Activated T-helper 1 cell treated with anti-CD3 and anti-CD28 coated beads, Interleukin-12 subunit alpha, Interleukin-12 subunit beta, Interleukin-2, Interleukin-4 antibody, amounts not matched to agents 30 ng/mL and 10 ng/mL and 1 ng/mL, durations not matched to agents 14 hours and 24 hours and 36 hours (primary cell): ENCODE measurements around the gene CCDC17. TPM values are rescaled to one million over a fixed set of nuclear protein-coding genes. Genes with fewer than 3 reads are reported as not detected.
"Not testable (repeated sequence)": the region's sequence is repeated elsewhere in the genome, so short reads cannot be mapped to it uniquely, and the experiment has no call there.

Source experiments
- DNase-seq: peaks from one replicate; pipeline ENCODE4 v3.0.0; 2021; ENCODE audit warnings: low spot score
- H3K27ac Mint-ChIP-seq: one replicate; pipeline ENCODE4 v1.8.0; 2021; ENCODE audit warnings: mild to moderate bottlenecking, mixed read lengths
- H3K27me3 Mint-ChIP-seq: one replicate; pipeline ENCODE4 v1.8.0; 2022; ENCODE audit warnings: mild to moderate bottlenecking, moderate library complexity, mixed read lengths; ENCODE audit not compliant: insufficient read depth
- H3K36me3 Mint-ChIP-seq: one replicate; pipeline ENCODE4 v1.8.0; 2021; ENCODE audit warnings: low read depth, mixed read lengths
- H3K4me1 Mint-ChIP-seq: one replicate; pipeline ENCODE4 v1.8.0; 2021; ENCODE audit warnings: low read depth, mixed read lengths
- H3K4me3 Mint-ChIP-seq: one replicate; pipeline ENCODE4 v1.8.0; 2021; ENCODE audit warnings: mild to moderate bottlenecking, moderate library complexity, mixed read lengths
- H3K9me3 Mint-ChIP-seq: one replicate; pipeline ENCODE4 v1.8.0; 2021; ENCODE audit warnings: mixed read lengths
- intact Hi-C: fragments of 100-400 bp; cut with micrococcal nuclease; formaldehyde crosslinking; loops from one replicate; pipeline ENCODE4 v1.15.1; 2024
- total RNA-seq: library from RNA; stranded (reverse); gene quantifications from 2 replicates; pipeline ENCODE4 v1.2.3, GENCODE V29; 2022

Gene CCDC17
- total RNA-seq, 1 donor from 2014 or later = 2.8 TPM

GRCh38 chr1:45617618-45618017 lies 6.2 kb downstream of the CCDC17 start:
- no peak for DNase-seq
- Mint-ChIP-seq H3K36me3 (peaks cover 41% of the 10 kb centered on the region), H3K4me3 (no peak overlapping the region), H3K9me3 (no peaks in the 10 kb centered on the region), H3K27ac (no peak overlapping the region), H3K4me1 (peaks cover 4% of the 10 kb centered on the region), H3K27me3 (no peaks in the 10 kb centered on the region)
- intact Hi-C loops = no loop called here

- Mint-ChIP-seq H3K36me3 (peaks cover 47% of the 10 kb centered on the region), H3K4me3 (no peak overlapping the region)
Measured at GRCh38 chr1:45615885-45616284, 8.0 kb downstream of the CCDC17 start.

GRCh38 chr1:45612941-45613579 lies 10.8 kb downstream of the CCDC17 start:
- Mint-ChIP-seq H3K4me3 (no peak overlapping the region), H3K36me3 (peaks cover 58% of the 10 kb centered on the region), H3K27me3 (no peaks in the 10 kb centered on the region), H3K9me3 (no peaks in the 10 kb centered on the region), H3K4me1 (peaks cover 8% of the 10 kb centered on the region), H3K27ac (no peak overlapping the region)
- intact Hi-C loops = no loop called here
- DNase-seq = no peak

More at GRCh38 chr1:45615885-45616284, 8.0 kb downstream of the CCDC17 start:
- DNase-seq = no peak
- H3K27me3 Mint-ChIP-seq = no peaks in the 10 kb centered on the region
- no peak overlapping the region for H3K27ac Mint-ChIP-seq
- no peaks in the 10 kb centered on the region for H3K9me3 Mint-ChIP-seq
- H3K4me1 Mint-ChIP-seq = peaks cover 4% of the 10 kb centered on the region
- intact Hi-C loops = no loop called here

- Mint-ChIP-seq H3K4me1 (peaks cover 28% of the 10 kb centered on the region), H3K27me3 (no peaks in the 10 kb centered on the region), H3K9me3 (no peaks in the 10 kb centered on the region), H3K4me3 (no peak overlapping the region), H3K36me3 (peaks cover 68% of the 10 kb centered on the region), H3K27ac (no peak overlapping the region)
- intact Hi-C loops = no loop called here
- no peak for DNase-seq
Measured at GRCh38 chr1:45610589-45611226, 13.1 kb downstream of the CCDC17 start.

- intact Hi-C loops = no loop called here
- DNase-seq = no peak
- Mint-ChIP-seq H3K4me1 (peaks cover 33% of the 10 kb centered on the region), H3K36me3 (peaks cover 59% of the 10 kb centered on the region), H3K27ac (peak overlapping the region; percentile 5), H3K9me3 (no peaks in the 10 kb centered on the region), H3K27me3 (no peaks in the 10 kb centered on the region), H3K4me3 (no peak overlapping the region)
Measured at GRCh38 chr1:45608175-45609156, 15.4 kb downstream of the CCDC17 start.

- peaks cover 54% of the 10 kb centered on the region for H3K36me3 Mint-ChIP-seq
Measured at GRCh38 chr1:45607404-45608074, 16.3 kb downstream of the CCDC17 start.

GRCh38 chr1:45604239-45604638 lies 19.6 kb downstream of the CCDC17 start:
- H3K9me3 Mint-ChIP-seq = no peaks in the 10 kb centered on the region
- DNase-seq = no peak
- H3K4me1 Mint-ChIP-seq = peaks cover 50% of the 10 kb centered on the region
- peaks cover 47% of the 10 kb centered on the region for H3K36me3 Mint-ChIP-seq
- peak overlapping the region; percentile 1 for H3K27ac Mint-ChIP-seq
- H3K27me3 Mint-ChIP-seq = no peaks in the 10 kb centered on the region
- intact Hi-C loops = no loop called here
- no peak overlapping the region for H3K4me3 Mint-ChIP-seq

More at GRCh38 chr1:45607404-45608074, 16.3 kb downstream of the CCDC17 start:
- intact Hi-C loops = no loop called here
- Mint-ChIP-seq H3K4me1 (peaks cover 29% of the 10 kb centered on the region), H3K27ac (peak overlapping the region; percentile 81), H3K4me3 (no peak overlapping the region), H3K27me3 (no peaks in the 10 kb centered on the region), H3K9me3 (no peaks in the 10 kb centered on the region)
- no peak for DNase-seq

- Mint-ChIP-seq H3K4me1 (peaks cover 30% of the 10 kb centered on the region), H3K36me3 (peaks cover 29% of the 10 kb centered on the region)
- H3K9me3 Mint-ChIP-seq, H3K27ac Mint-ChIP-seq, H3K27me3 Mint-ChIP-seq, DNase-seq, H3K4me3 Mint-ChIP-seq, intact Hi-C loops: not testable (repeated sequence)
Measured at GRCh38 chr1:45596765-45597164, 27.1 kb downstream of the CCDC17 start.

- no peak for DNase-seq
- Mint-ChIP-seq H3K4me3 (no peak overlapping the region), H3K27me3 (no peaks in the 10 kb centered on the region), H3K9me3 (no peaks in the 10 kb centered on the region), H3K4me1 (peaks cover 10% of the 10 kb centered on the region), H3K27ac (peak overlapping the region; percentile 34), H3K36me3 (peaks cover 24% of the 10 kb centered on the region)
- intact Hi-C loops = no loop called here
Measured at GRCh38 chr1:45594412-45594811, 29.4 kb downstream of the CCDC17 start.

- H3K27ac Mint-ChIP-seq = no peak overlapping the region
- intact Hi-C loops = loop anchor here (5.0 to 10.0 kb wide), 3 partner anchors 252 to 855 kb away; partner anchors contain the start of genes BTBD19, DYNLT4, KIF2C and PLK3
- no peak for DNase-seq
- no peaks in the 10 kb centered on the region for H3K9me3 Mint-ChIP-seq
- H3K27me3 Mint-ChIP-seq = no peaks in the 10 kb centered on the region
- H3K4me3 Mint-ChIP-seq = no peak overlapping the region
- peaks cover 24% of the 10 kb centered on the region for H3K4me1 Mint-ChIP-seq
- H3K36me3 Mint-ChIP-seq = peaks cover 8% of the 10 kb centered on the region
Measured at GRCh38 chr1:45589861-45590260, 34.0 kb downstream of the CCDC17 start.

GRCh38 chr1:45586769-45587168 lies 37.1 kb downstream of the CCDC17 start:
- DNase-seq = no peak

GRCh38 chr1:45585496-45586075 lies 38.3 kb downstream of the CCDC17 start:
- no peak for DNase-seq
- no peaks in the 10 kb centered on the region for H3K9me3 Mint-ChIP-seq
- H3K4me3 Mint-ChIP-seq = peak overlapping the region; percentile 100
- peaks cover 5% of the 10 kb centered on the region for H3K36me3 Mint-ChIP-seq
- H3K27me3 Mint-ChIP-seq = no peaks in the 10 kb centered on the region
- peak overlapping the region; percentile 98 for H3K27ac Mint-ChIP-seq
- intact Hi-C loops = loop anchor here (1.0 to 10.0 kb wide), 5 partner anchors 165 to 851 kb away; partner anchors contain the start of genes BTBD19, DYNLT4, IPP and KIF2C
- H3K4me1 Mint-ChIP-seq = peaks cover 29% of the 10 kb centered on the region

More at GRCh38 chr1:45586769-45587168, 37.1 kb downstream of the CCDC17 start:
- H3K27ac Mint-ChIP-seq = peak overlapping the region; percentile 82
- H3K4me1 Mint-ChIP-seq = peaks cover 29% of the 10 kb centered on the region
- peaks cover 8% of the 10 kb centered on the region for H3K36me3 Mint-ChIP-seq
- no peaks in the 10 kb centered on the region for H3K27me3 Mint-ChIP-seq
- intact Hi-C loops = loop anchor here (1.0 to 10.0 kb wide), 4 partner anchors 164 to 852 kb away; partner anchors contain the start of genes BTBD19, DYNLT4, IPP and KIF2C
- no peaks in the 10 kb centered on the region for H3K9me3 Mint-ChIP-seq
- peak overlapping the region; percentile 100 for H3K4me3 Mint-ChIP-seq
